ENCODE measurements around the gene BNIP2. TPM values are rescaled to one million over a fixed set of nuclear protein-coding genes. Genes with fewer than 3 reads are reported as not detected.
"Not testable (repeated sequence)": the region's sequence is repeated elsewhere in the genome, so short reads cannot be mapped to it uniquely, and the experiment has no call there.

BNIP2 gene
- total RNA-seq, 2 experiments from 2014 or later, result 65.3 to 108 TPM

DNA sequence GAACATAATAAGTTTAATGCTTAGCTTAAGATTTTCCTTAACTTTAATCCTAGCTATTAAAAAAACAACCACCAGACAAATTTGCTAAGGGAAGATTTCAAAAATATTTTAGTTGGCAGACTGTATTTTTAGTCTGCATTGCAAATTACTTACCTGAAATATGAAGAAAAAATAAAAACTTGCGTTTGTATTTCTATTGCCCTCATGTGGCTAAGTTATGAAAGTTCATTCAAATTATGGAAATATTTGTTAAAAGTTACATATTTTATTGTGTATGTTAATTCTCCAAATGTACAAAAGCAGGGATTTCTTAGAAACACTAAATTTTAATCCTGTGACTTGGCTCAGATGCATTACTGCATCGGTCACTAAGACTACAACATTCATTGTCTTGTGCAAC lies 46.8 kb downstream of the BNIP2 start:
- Histone ChIP-seq H2AFZ (ENCODE audit: low read length) (no peak overlapping the region), H4K20me1 (ENCODE audit: insufficient read depth, low read length) (no peaks in the 10 kb centered on the region), H3K27ac (ENCODE audit: low read depth, low read length, poor library complexity, severe bottlenecking) (no peak overlapping the region), H3K4me1 (ENCODE audit: insufficient read depth, low read length, poor library complexity, severe bottlenecking) (no peaks in the 10 kb centered on the region), H3K9me2 (ENCODE audit: insufficient read depth, low read length) (no peaks in the 10 kb centered on the region), H3K9me3 (ENCODE audit: low read length) (no peaks in the 10 kb centered on the region), H3K4me2 (ENCODE audit: low read length) (no peak overlapping the region), H3K36me3 (ENCODE audit: insufficient read depth, low read length) (peaks cover 91% of the 10 kb centered on the region), H3K4me3 (ENCODE audit: low read depth, low read length, poor library complexity, severe bottlenecking) (no peak overlapping the region), H3K79me2 (ENCODE audit: insufficient read depth, low read depth, low read length) (no peaks in the 10 kb centered on the region)
- POLR2A ChIA-PET, result interaction anchor here (1.1 kb wide), 1 partner anchor 15 kb away, joined by 4 read pairs; the partner anchor contains the start of gene GTF2A2
- TF ChIP-seq EZH2phosphoT487 (IDR thresholded peaks at IDR 0.05; ENCODE audit: borderline replicate concordance, low read depth, low read length) (no peak), CTCF (conservative IDR thresholded peaks at IDR 0.05; ENCODE audit: low read length) (peak; percentile 66)
- no TSS peak for BruUV-seq (replicated peaks)
- CTCF ChIA-PET (ENCODE audit: unreplicated experiment), result no interaction called here
- no peak for DNase-seq (ENCODE audit: low spot score)
- intact Hi-C loops (cut with micrococcal nuclease; ENCODE audit: unreplicated experiment), result no loop called here

GRCh38 chr15:59637507-59637906 lies 51.6 kb downstream of the BNIP2 start:
- H3K4me1 ChIP-seq (ENCODE audit: insufficient read depth, low read length, poor library complexity, severe bottlenecking); BruUV-seq (replicated peaks); H2AFZ ChIP-seq (ENCODE audit: low read length); POLR2A ChIA-PET; H3K4me3 ChIP-seq (ENCODE audit: low read depth, low read length, poor library complexity, severe bottlenecking); intact Hi-C loops (cut with micrococcal nuclease; ENCODE audit: unreplicated experiment); H3K4me2 ChIP-seq (ENCODE audit: low read length); H3K79me2 ChIP-seq (ENCODE audit: insufficient read depth, low read depth, low read length); H3K9me2 ChIP-seq (ENCODE audit: insufficient read depth, low read length); H3K27ac ChIP-seq (ENCODE audit: low read depth, low read length, poor library complexity, severe bottlenecking); H3K9me3 ChIP-seq (ENCODE audit: low read length); H4K20me1 ChIP-seq (ENCODE audit: insufficient read depth, low read length); DNase-seq (ENCODE audit: low spot score); CTCF ChIA-PET (ENCODE audit: unreplicated experiment): not testable (repeated sequence)
- peaks cover 60% of the 10 kb centered on the region for H3K36me3 ChIP-seq (ENCODE audit: insufficient read depth, low read length)
- peak; percentile 26; the same call in 1 of the 2 replicates for TF ChIP-seq CTCF (conservative IDR thresholded peaks at IDR 0.05; ENCODE audit: low read length)

- Histone ChIP-seq H3K4me1 (ENCODE audit: insufficient read depth, low read length, poor library complexity, severe bottlenecking) (no peaks in the 10 kb centered on the region), H3K27ac (ENCODE audit: low read depth, low read length, poor library complexity, severe bottlenecking) (no peak overlapping the region), H3K9me3 (ENCODE audit: low read length) (no peaks in the 10 kb centered on the region), H3K9me2 (ENCODE audit: insufficient read depth, low read length) (no peaks in the 10 kb centered on the region), H2AFZ (ENCODE audit: low read length) (no peak overlapping the region), H3K36me3 (ENCODE audit: insufficient read depth, low read length) (peaks cover 47% of the 10 kb centered on the region), H4K20me1 (ENCODE audit: insufficient read depth, low read length) (no peaks in the 10 kb centered on the region), H3K79me2 (ENCODE audit: insufficient read depth, low read depth, low read length) (no peaks in the 10 kb centered on the region), H3K4me2 (ENCODE audit: low read length) (no peak overlapping the region), H3K4me3 (ENCODE audit: low read depth, low read length, poor library complexity, severe bottlenecking) (no peak overlapping the region)
- BruUV-seq (replicated peaks), result no TSS peak
- CTCF ChIA-PET (ENCODE audit: unreplicated experiment), result no interaction called here
- no peak for DNase-seq (ENCODE audit: low spot score)
- POLR2A ChIA-PET, result interaction anchor here (1.4 kb wide), 1 partner anchor 69 kb away, joined by 3 read pairs; no protein-coding TSS in a partner anchor
- TF ChIP-seq CTCF (conservative IDR thresholded peaks at IDR 0.05; ENCODE audit: low read length) (no peak), EZH2phosphoT487 (IDR thresholded peaks at IDR 0.05; ENCODE audit: borderline replicate concordance, low read depth, low read length) (no peak)
- intact Hi-C loops (cut with micrococcal nuclease; ENCODE audit: unreplicated experiment), result no loop called here
These were observed 52.9 kb downstream of the BNIP2 start for GRCh38 chr15:59636184-59636583.
